AG04450 (cell line): ENCODE results near the gene MYL12A. TPM values are rescaled to one million over a fixed set of nuclear protein-coding genes. Genes with fewer than 3 reads are reported as not detected.

ENCODE experiments used
- CTCF ChIA-PET: fragments of 300-600, 350-600 bp; formaldehyde crosslinking; extraction: SDS; loops from one replicate; lab custom pipeline; 2022; ENCODE audit warnings: antibody characterized with exemption, inconsistent platforms; lab: Charles Lee
- POLR2A ChIA-PET: fragments of 350-600 bp; formaldehyde crosslinking; extraction: SDS; loops from one replicate; lab custom pipeline; 2021; ENCODE audit warnings: antibody characterized with exemption, inconsistent platforms; lab: Yijun Ruan, JAX
- DNase-seq: peaks from one replicate; pipeline ENCODE4 v3.0.0-alpha.2; 2011; ENCODE audit warnings: low read depth, low spot score
- H3K27ac ChIP-seq: one replicate; pipeline ENCODE4 v1.5.1; 2012; ENCODE audit warnings: low read depth, low read length, control low read depth
- H3K27me3 ChIP-seq: one replicate; pipeline ENCODE4 v1.6.0; 2012; ENCODE audit warnings: low read length; ENCODE audit not compliant: control insufficient read depth, insufficient read depth
- H3K4me3 ChIP-seq: 2 replicates; pipeline ENCODE4 v1.5.1; 2011; ENCODE audit warnings: mild to moderate bottlenecking, low read depth, low read length, control low read depth
- H3K9me3 ChIP-seq: 2 replicates; pipeline ENCODE4 v1.5.1; 2012; ENCODE audit warnings: low read length; ENCODE audit not compliant: control insufficient read depth, insufficient read depth
- CTCF ChIP-seq: IDR thresholded peaks from 2 replicates; pipeline ENCODE4 v1.5.1; 2011; ENCODE audit warnings: low read depth, low read length, control low read depth, inconsistent platforms
- polyA plus RNA-seq: library from polyadenylated mRNA; depleted of rRNA; stranded (reverse); fragments of >200 nt; gene quantifications from 2 replicates; pipeline ENCODE4 v1.2.3, GENCODE V29; 2011

MYL12A gene
- polyA plus RNA-seq, 1 experiment = 751 TPM

GRCh38 chr18:3233433-3234168 is 14.0 kb upstream of the MYL12A start:
- ChIA-PET POLR2A (no interaction called here), CTCF (interaction anchor here (1.1 kb wide), 1 partner anchor 82 kb away, joined by 3 read pairs; no protein-coding TSS in a partner anchor)
- H3K27me3 ChIP-seq = peaks cover 4% of the 10 kb centered on the region
- DNase-seq = no peak
- no peak for TF ChIP-seq CTCF
- H3K27ac ChIP-seq = no peak overlapping the region
- no peak overlapping the region for H3K4me3 ChIP-seq
- no peaks in the 10 kb centered on the region for H3K9me3 ChIP-seq

GRCh38 chr18:3234457-3234856 is 13.1 kb upstream of the MYL12A start:
- CTCF ChIA-PET = no interaction called here
- H3K27ac ChIP-seq = no peak overlapping the region
- POLR2A ChIA-PET = interaction anchor here (0.6 kb wide), 1 partner anchor 54 kb away, joined by 7 read pairs; no protein-coding TSS in a partner anchor
- H3K4me3 ChIP-seq = no peak overlapping the region
- peaks cover 4% of the 10 kb centered on the region for H3K27me3 ChIP-seq
- DNase-seq = no peak
- TF ChIP-seq CTCF = no peak
- no peaks in the 10 kb centered on the region for H3K9me3 ChIP-seq

- TF ChIP-seq CTCF = no peak
- ChIA-PET CTCF (no interaction called here), POLR2A (no interaction called here)
- no peak for DNase-seq
- H3K9me3 ChIP-seq = no peaks in the 10 kb centered on the region
- no peak overlapping the region for H3K4me3 ChIP-seq
- peaks cover 4% of the 10 kb centered on the region for H3K27me3 ChIP-seq
- no peak overlapping the region for H3K27ac ChIP-seq
Observed at GRCh38 chr18:3235846-3236245, 11.8 kb upstream of the MYL12A start.

- Histone ChIP-seq H3K9me3 (peaks cover 5% of the 10 kb centered on the region), H3K27ac (no peak overlapping the region), H3K4me3 (no peak overlapping the region), H3K27me3 (peaks cover 4% of the 10 kb centered on the region)
- no peak for DNase-seq
- ChIA-PET POLR2A (no interaction called here), CTCF (no interaction called here)
- TF ChIP-seq CTCF = no peak
Observed at GRCh38 chr18:3236470-3236869, 11.1 kb upstream of the MYL12A start.

GRCh38 chr18:3238742-3239141 is 8.9 kb upstream of the MYL12A start:
- POLR2A ChIA-PET = interaction anchor here (0.6 kb wide), 1 partner anchor 181 kb away, joined by 6 read pairs; no protein-coding TSS in a partner anchor
- DNase-seq = no peak
- H3K4me3 ChIP-seq = no peak overlapping the region
- TF ChIP-seq CTCF = peak; percentile 34; the same call in 1 of the 2 replicates
- peaks cover 6% of the 10 kb centered on the region for H3K9me3 ChIP-seq
- CTCF ChIA-PET = interaction anchor here (1.1 to 1.2 kb wide), 3 partner anchors 15 to 522 kb away, joined by 3 to 5 read pairs (median 4); no protein-coding TSS in a partner anchor
- H3K27me3 ChIP-seq = peaks cover 4% of the 10 kb centered on the region
- no peak overlapping the region for H3K27ac ChIP-seq
